NCI-H2196 (cell line): ENCODE results near the gene PPP1R13L.
"Not testable (repeated sequence)": the region's sequence is repeated elsewhere in the genome, so short reads cannot be mapped to it uniquely, and the experiment has no call there.

ENCODE experiments used
- DNase-seq: peaks from one replicate; lab custom pipeline; 2025; ENCODE audit not compliant: unreplicated experiment; lab: John Stamatoyannopoulos, UW

PPP1R13L gene

GRCh38 chr19:45404557-45405434 lies at the start of gene PPP1R13L:
PPP1R13L (minus strand) TSS chr19:45405069; CDS start chr19:45398318, 6,751 bp downstream.
- DNase-seq, result peak; percentile 82

- DNase-seq, result no peak
Observed at GRCh38 chr19:45451850-45452387, 47.0 kb upstream of the PPP1R13L start.

GRCh38 chr19:45451131-45451849 lies 46.4 kb upstream of the PPP1R13L start:
- DNase-seq, result peak; percentile 4

GRCh38 chr19:45450012-45450333 lies 45.1 kb upstream of the PPP1R13L start:
- DNase-seq, result no peak

- no peak for DNase-seq
Observed at GRCh38 chr19:45448887-45449299, 44.0 kb upstream of the PPP1R13L start.

GRCh38 chr19:45448425-45448756 lies 43.5 kb upstream of the PPP1R13L start:
- no peak for DNase-seq

- DNase-seq, result no peak
Observed at GRCh38 chr19:45446944-45447343, 42.1 kb upstream of the PPP1R13L start.

GRCh38 chr19:45446295-45446694 lies 41.4 kb upstream of the PPP1R13L start:
- no peak for DNase-seq

- DNase-seq, result no peak
Observed at GRCh38 chr19:45445139-45445538, 40.3 kb upstream of the PPP1R13L start.

- DNase-seq, result peak; percentile 88
Observed at GRCh38 chr19:45444318-45445041, 39.6 kb upstream of the PPP1R13L start.

- DNase-seq, result peak; percentile 87
Observed at GRCh38 chr19:45443462-45444317, 38.8 kb upstream of the PPP1R13L start.

GRCh38 chr19:45442778-45443461 lies 38.1 kb upstream of the PPP1R13L start:
- DNase-seq, result no peak

- no peak for DNase-seq
Observed at GRCh38 chr19:45442408-45442777, 37.5 kb upstream of the PPP1R13L start.

GRCh38 chr19:45440873-45441654 lies 36.2 kb upstream of the PPP1R13L start:
- DNase-seq, result peak; percentile 8

GRCh38 chr19:45440259-45440638 lies 35.4 kb upstream of the PPP1R13L start:
- DNase-seq, result no peak

GRCh38 chr19:45439569-45440258 lies 34.8 kb upstream of the PPP1R13L start:
- peak; percentile 82 for DNase-seq

- no peak for DNase-seq
Observed at GRCh38 chr19:45439190-45439568, 34.3 kb upstream of the PPP1R13L start.

- no peak for DNase-seq
Observed at GRCh38 chr19:45437328-45437727, 32.5 kb upstream of the PPP1R13L start.

- DNase-seq, result not testable (repeated sequence)
Observed at GRCh38 chr19:45432543-45432942, 27.7 kb upstream of the PPP1R13L start.
